K562 (cell line): Measurements from ENCODE around the gene MBP.

Source experiments
- ATF6 ChIP-seq: sonication (generic); formaldehyde crosslinking; IDR thresholded peaks from 2 replicates; pipeline ENCODE4 v1.4.0; 2020; ENCODE audit warnings: mild to moderate bottlenecking, missing genetic modification reagents
- CTCF ChIP-seq, 3 experiments: IDR thresholded peaks in 2 of 3; conservative IDR thresholded peaks in 1 of 3; 2 replicates each; pipeline ENCODE4 v1.5.1; 2011 to 2012; ENCODE audit warnings: low read length in 3 of 3, mild to moderate bottlenecking in 3 of 3, control low read depth in 2 of 3, improper control_type of control experiment in 1 of 3, inconsistent platforms in 1 of 3, low read depth in 1 of 3, mixed read lengths in 1 of 3, moderate library complexity in 1 of 3; ENCODE audit not compliant: insufficient read depth in 2 of 3
- ETV6 ChIP-seq, 3 experiments: fragments of 150-350 bp in 1 of 3; sonication (generic) in 1 of 3; formaldehyde crosslinking in 1 of 3; IDR thresholded peaks; 2 replicates each; pipeline versions ENCODE4 v1.6.1 to v1.8.0; 2014 to 2022; ENCODE audit warnings: borderline replicate concordance in 2 of 3, low read depth in 2 of 3, antibody characterized with exemption in 1 of 3, low read length in 1 of 3, mild to moderate bottlenecking in 1 of 3, missing genetic modification reagents in 1 of 3
- FOXM1 ChIP-seq, 2 experiments: fragments of 450-650 bp in 1 of 2; sonication (generic) in 1 of 2; formaldehyde crosslinking in 1 of 2; IDR thresholded peaks; 2 replicates each; pipeline versions ENCODE4 v1.6.1 to v1.9.0; 2017 to 2022; ENCODE audit warnings: low read depth in 2 of 2, mild to moderate bottlenecking in 2 of 2, missing genetic modification reagents in 1 of 2, moderate library complexity in 1 of 2
- REST ChIP-seq, 2 experiments: fragments of 450-650 bp; formaldehyde crosslinking in 1 of 2; IDR thresholded peaks; 2 replicates each; pipeline versions ENCODE4 v1.4.0 to v1.6.1; 2014 to 2020; ENCODE audit warnings: mild to moderate bottlenecking in 2 of 2, borderline replicate concordance in 1 of 2, low read depth in 1 of 2
- ZBTB7A ChIP-seq: IDR thresholded peaks from 2 replicates; pipeline ENCODE4 v1.6.1; 2011; ENCODE audit warnings: low read depth, mild to moderate bottlenecking, low read length, moderate library complexity, borderline replicate concordance; ENCODE audit not compliant: control insufficient read depth

GRCh38 chr18:76973520-76974266, 158.9 kb downstream of the MBP start:
- TF ChIP-seq CTCF (IDR thresholded peaks at IDR 0.05 in 2 of 3, conservative IDR thresholded peaks at IDR 0.05 in 1 of 3; ENCODE audit: insufficient read depth in 2 of 3, low read depth in 1 of 3, low read length in 3 of 3): no peak
- no peak for TF ChIP-seq FOXM1 (IDR thresholded peaks at IDR 0.05; ENCODE audit: low read depth)
- no peak for TF ChIP-seq FOXM1 (CRISPR knock-in tag; IDR thresholded peaks at IDR 0.05; ENCODE audit: low read depth)
- TF ChIP-seq REST (IDR thresholded peaks at IDR 0.05; ENCODE audit: borderline replicate concordance): no peak
- no peak for TF ChIP-seq REST (CRISPR knock-in tag; IDR thresholded peaks at IDR 0.05; ENCODE audit: low read depth)
- no peak for TF ChIP-seq ATF6 (CRISPR knock-in tag)
- TF ChIP-seq ZBTB7A: no peak
- TF ChIP-seq ETV6 (IDR thresholded peaks at IDR 0.05; ENCODE audit: borderline replicate concordance in 1 of 2, low read depth in 2 of 2, low read length in 1 of 2): no peak
- TF ChIP-seq ETV6 (CRISPR knock-in tag; IDR thresholded peaks at IDR 0.05; ENCODE audit: borderline replicate concordance): no peak
